GM12892 (cell line): Measurements from ENCODE around the gene MTOR.
"Not testable (repeated sequence)": the region's sequence is repeated elsewhere in the genome, so short reads cannot be mapped to it uniquely, and the experiment has no call there.

Experiments
- DNase-seq: peaks from one replicate; pipeline ENCODE4 v3.0.0; 2011; ENCODE audit not compliant: insufficient read length
- FAIRE-seq: peaks from 2 replicates; lab custom pipeline; 2011; peaks lifted over from hg19 to GRCh38; lab: Jason Lieb, UNC
- POLR2A ChIP-seq: IDR thresholded peaks from 2 replicates; pipeline ENCODE4 v1.6.1; 2011; ENCODE audit warnings: low read depth, low read length, control low read depth
- POLR2AphosphoS5 ChIP-seq: IDR thresholded peaks from 2 replicates; pipeline ENCODE4 v1.6.1; 2011; ENCODE audit warnings: low read depth, low read length, control low read depth
- TAF1 ChIP-seq: IDR thresholded peaks from 2 replicates; pipeline ENCODE4 v1.6.1; 2011; ENCODE audit warnings: low read depth, mild to moderate bottlenecking, control low read depth, low read length, borderline replicate concordance

MTOR gene

DNA sequence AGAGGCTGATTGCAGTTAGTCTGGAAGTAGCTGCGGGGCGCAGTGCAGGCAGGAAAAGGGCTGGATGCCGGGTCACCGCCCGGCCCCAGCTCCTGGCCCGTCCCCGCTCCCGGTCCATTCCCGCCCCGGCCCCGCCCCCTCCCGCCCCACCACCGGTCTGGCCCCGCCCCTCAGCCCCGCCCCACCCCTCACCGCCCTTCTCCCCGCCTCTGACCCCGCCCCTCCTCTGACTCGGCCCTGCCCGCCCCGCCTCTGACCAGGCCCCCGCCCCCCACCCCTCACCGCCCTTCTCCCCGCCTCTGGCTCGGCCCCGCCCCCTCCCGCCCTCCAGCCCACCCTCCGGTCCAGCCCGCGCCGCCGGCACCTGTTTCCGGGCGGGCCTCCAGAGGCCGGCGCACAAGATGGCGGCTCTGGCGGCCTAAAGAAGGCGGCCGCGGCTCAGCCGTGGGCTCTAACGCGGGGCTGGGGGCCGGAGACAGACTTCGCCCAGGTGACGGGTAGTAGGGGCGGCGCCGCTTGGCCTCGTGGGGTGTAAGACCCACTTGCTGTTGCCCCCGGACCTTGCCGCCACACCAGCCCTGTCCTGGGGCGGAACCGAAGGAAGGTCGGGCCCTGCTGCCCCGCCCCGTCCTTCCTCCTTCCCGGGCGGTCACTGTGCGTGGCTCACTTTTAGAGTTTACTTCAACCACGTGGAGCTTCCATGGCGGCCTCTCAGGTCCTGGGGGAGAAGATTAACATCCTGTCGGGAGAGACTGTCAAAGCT is 10.7 kb upstream of the MTOR start, which contains the start of gene UBIAD1:
Gene UBIAD1, plus strand, starts transcription at position 367 of the 763 bp plus-strand sequence. Its CDS starts 334 bp downstream, at position 701.
- FAIRE-seq (peak; percentile 82), DNase-seq (peak; percentile 85)
- TF ChIP-seq POLR2A = peak; percentile 85
- peak; percentile 92 for TF ChIP-seq TAF1
- peak; percentile 72; the same call in 1 of the 2 replicates for TF ChIP-seq POLR2AphosphoS5

DNA sequence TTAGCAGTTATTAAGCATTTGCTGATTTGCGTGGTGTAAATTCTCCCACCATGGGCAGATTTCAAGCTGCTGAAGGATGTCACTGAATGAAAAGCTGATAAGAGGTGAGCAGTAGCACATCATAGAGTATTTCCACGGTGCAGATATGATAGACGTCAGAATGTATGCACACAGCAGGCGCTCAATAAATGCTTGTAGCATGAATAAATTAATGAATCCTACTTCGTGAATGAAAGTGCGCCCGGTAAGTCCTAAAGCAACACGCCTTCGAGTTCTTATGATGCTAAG is 10.1 kb upstream of the MTOR start:
- no peak for TF ChIP-seq POLR2AphosphoS5
- TF ChIP-seq TAF1 = no peak
- TF ChIP-seq POLR2A = no peak
- FAIRE-seq (no peak), DNase-seq (no peak)

DNA sequence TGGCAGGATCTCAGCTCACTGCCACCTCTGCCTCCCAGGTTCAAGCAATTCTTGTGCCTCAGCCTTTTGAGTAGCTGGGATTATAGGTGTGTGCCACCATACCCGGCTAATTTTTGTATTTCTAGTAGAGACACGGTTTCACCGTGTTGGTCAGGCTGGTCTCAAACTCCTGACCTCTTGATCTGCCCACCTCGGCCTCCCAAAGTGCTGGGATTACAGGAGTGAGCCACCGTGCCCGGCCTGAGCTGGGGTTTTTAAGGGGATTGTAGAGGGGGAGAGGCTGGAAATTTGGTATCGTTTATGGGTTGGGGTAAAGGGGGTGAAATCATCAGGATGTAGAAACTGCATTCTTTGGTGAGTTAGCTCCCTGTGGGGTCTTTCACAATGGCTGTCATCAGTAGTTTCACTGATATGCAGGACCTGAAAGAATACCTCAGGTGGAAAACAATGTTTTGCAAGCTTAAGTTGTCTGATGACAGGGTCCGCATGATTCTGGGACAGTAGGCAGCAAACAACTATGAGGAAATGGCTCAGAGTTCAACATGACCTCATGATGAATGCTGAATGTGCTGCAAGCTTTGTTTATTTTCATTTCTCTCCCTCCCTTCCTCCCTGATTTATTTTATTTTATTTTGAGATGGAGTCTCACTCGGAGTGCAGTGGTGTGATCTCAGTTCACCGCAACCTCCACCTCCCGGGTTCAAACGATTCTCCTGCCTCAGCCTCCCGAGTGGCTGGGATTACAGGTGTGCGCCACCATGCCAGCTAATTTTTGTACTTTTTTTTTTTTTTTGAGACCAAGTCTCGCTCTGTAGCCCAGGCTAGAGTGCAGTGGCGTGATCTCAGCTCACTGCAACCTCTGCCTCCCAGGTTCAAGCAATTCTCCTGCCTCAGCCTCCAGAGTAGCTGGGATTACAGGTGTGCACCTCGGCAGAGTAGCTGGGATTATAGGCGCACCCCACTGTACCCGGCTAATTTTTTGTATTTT is 5.3 kb upstream of the MTOR start:
- not testable (repeated sequence) for FAIRE-seq, DNase-seq

DNA sequence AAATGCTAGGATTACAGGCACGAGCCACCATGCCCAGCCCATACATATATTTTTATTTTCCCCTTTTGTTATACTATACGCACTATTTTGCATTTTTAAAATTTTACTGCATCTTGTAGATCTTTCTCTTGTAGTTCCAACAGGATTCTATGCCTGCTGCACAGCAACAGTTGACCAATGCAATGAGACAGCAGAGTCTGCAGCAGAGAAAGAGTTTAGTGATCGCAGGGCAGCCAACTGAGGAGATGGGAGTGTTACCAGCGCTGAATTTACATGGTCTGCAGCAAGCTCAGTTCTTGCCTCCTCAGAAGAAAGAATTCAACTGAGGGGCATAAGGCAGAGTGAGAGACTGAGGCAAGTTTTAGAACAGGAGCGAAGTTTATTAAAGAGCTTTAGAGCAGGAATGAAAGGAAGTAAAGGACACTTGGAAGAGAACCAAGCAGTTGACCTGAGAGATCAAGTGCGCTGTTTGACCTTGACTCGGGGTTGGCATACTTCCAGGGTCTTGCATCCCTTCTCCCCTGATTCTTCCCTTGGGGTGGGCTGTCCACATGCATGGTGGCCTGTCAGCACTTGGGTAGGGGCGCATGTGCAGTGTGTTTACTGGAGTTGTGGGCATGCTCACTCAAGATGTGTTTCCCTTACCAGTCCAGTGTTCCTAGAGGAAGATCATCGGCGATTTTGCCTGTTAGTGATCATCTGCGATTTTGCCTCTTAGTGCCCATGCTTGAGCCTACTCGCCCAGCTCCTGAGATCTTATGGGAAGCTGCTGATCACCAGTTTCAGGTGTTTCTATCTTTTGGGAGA is 4.1 kb upstream of the MTOR start:
- FAIRE-seq (no peak), DNase-seq (no peak)
- TF ChIP-seq POLR2A = no peak
- TF ChIP-seq POLR2AphosphoS5 = no peak
- TF ChIP-seq TAF1 = no peak

DNA sequence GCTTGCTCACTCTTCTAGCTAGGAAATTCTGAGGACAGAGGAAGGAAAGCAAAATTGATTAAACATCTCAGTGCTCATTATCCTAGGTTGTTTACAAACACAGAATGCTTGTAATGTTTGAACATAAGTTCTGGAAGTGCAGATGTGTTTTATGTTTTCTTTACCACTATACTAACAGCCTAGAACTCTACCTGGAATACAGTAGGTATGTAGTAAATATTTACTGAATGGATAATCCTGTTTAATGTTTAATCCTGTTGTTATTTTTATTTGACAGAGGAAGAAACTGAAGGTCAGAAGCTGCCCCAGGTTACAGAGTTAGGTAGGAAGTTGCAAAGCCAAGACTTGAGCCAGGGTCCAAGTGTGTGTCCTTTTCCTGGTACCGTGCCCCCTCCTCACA is 6.1 kb downstream of the MTOR start:
- TF ChIP-seq TAF1 (no peak), POLR2A (no peak)
- FAIRE-seq = no peak
- no peak for DNase-seq

DNA sequence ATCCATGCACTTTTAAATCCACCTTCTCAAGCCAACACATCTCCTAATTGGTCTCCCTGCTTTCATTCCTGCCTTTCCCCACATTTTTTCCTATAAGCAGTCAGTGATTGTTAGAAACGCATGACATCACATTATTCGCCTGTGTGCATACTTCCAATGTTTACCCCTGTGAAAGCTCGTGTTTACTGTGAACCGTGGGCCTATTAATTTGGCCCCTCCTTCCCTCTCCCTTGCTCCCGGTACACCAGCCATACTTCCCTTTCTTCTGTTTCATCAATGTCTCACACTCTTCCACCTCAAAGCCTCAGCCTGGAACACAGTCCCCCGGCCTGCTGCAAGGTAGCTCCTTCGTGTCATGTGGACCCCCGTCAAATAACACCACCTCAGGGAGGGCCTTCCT is 9.1 kb downstream of the MTOR start:
- TF ChIP-seq TAF1 (no peak), POLR2A (no peak), POLR2AphosphoS5 (no peak)
- FAIRE-seq (no peak), DNase-seq (no peak)

DNA sequence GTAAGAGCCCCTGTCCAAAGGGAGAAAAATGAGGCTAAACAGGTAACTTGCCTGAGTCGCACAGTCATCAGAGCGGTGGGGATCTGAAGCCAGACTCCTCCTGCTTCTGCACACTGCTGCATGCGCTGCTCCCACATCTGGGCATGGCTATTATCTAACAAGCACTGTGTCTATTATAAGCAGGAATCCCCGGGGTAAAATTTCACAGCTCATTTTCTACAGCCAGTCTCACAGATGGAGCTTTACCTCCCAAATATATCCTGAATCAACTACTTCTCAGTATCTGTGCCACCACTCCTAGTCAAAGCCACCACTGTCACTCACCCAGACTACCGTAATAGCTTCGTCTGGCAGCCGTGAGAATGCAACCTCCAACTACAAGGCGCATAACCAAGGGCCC is 9.8 kb downstream of the MTOR start:
- DNase-seq = no peak
- no peak for TF ChIP-seq POLR2AphosphoS5
- no peak for FAIRE-seq

DNA sequence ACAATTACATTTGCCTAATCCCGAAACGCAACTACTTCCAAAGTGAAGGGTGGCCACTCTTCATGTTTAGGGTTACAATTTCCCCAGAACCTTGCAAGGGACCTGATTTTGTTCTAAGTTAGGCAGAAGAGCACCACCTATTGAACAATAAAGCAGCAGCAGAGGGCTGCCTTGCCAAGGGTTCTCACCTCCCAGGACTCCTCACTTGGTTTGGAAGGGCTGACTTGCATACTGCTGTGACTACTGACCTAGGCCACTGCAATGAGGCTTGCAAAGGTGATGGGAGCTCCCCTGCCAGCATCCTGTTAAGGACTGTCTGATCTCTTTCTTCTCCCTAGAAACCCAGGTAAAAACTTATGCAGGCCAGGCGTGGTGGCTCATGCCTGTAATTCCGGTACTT is 14.2 kb downstream of the MTOR start:
- FAIRE-seq = no peak
- TF ChIP-seq POLR2A (no peak), POLR2AphosphoS5 (no peak), TAF1 (no peak)
- DNase-seq = no peak

DNA sequence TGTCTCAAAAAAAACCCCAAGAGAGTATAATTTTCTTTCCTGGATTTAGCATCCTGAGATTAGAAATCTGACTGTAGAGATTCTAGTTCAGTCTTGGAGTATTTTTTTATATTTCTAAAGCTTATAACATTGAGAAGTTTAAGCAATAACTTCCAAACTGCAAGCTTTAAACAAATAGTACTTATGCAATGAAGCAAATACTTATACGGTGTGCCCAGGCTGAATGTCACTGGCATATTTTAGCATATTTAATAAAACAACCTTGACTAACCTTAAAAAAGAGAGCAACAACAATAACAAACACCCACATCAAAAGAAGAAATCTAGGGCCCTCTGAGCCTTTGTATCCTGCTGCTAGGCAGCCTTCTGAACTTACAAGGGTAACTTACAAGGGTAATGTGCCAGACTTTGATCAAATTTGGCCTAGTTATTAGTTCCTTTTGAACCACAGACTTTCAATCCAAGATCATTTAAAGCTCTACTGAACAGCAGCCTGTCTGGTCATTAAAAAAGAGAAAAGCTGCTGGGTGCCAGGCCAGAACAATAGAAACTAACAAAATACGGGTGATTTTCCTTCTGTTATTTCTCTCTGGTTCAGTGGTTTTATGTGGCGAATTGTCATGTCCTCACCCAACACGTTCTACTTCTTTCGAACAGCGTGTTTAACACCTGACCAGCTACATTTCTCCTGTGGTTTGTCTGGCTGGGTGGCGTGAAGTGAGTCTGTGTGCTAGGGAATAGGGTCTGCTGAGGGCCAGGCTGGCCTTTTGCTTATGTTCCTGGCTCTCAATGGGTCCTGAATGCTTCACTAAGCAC is 16.2 kb downstream of the MTOR start:
- FAIRE-seq (no peak), DNase-seq (no peak)

DNA sequence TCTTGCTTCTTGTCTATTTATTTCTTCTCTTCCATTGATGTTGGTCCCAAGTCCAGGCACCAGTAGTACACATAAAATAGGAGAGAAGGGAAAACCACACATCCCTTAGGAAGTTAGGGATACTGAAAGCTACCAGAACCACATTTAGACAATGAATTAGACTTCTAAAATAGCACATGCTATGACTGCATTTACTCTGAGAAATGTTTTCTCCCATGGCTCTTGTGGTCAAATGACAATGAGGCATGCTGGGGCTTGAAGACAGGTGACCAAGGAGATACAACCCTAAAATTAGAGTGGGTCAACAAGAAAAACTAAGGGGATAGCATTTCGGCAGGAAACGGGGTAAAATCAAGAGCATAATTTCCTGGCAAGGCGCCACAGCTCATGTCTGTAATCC is 17.1 kb downstream of the MTOR start:
- no peak for DNase-seq
- no peak for FAIRE-seq
- TF ChIP-seq TAF1 (no peak), POLR2A (no peak), POLR2AphosphoS5 (no peak)

More for the DNA sequence above, 16.2 kb downstream of the MTOR start:
- 0 out of 2 replicates have a peak, but pooled peaks have one; percentile 27 for TF ChIP-seq POLR2A
- TF ChIP-seq TAF1 = no peak

DNA sequence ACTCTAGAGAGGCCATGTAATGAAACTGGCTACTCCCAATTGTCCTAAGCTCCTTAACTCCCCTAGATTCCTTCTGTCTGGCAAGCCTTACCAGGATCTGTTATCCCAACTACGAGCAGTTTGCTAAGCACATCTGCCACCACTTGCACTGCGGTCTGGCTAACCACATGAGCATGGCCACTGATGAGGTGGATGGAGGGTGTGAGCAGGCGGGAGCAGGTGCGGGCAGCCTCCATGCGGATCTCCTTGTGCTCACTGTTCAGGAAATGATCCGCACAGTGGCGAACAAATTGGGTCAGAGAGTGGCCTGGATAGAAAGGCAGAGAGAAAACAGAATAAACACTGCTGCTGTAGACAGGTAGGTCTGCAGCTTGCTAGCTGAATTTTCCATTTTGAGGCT is 24.0 kb downstream of the MTOR start:
- TF ChIP-seq TAF1 = no peak
- DNase-seq (no peak), FAIRE-seq (no peak)

DNA sequence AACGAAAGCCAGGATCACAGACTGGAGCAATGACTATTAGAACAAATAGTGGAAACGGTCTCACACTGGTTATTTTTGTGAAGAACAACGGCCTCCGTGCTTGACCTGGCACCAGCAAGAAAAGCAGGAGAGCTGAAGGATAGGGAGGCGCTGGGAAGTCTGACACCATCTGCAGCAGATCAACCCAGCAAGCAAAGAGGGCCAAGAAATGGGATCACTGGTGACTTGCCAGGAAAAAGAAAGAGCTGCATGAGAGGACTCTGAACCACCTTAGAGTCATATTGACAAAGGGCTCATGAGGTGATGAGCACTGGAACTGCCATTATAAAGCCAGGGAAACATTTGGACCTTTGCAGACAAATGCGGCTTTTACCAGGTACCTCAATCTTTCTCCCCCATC is 25.0 kb downstream of the MTOR start:
- DNase-seq = no peak
- TF ChIP-seq TAF1 (no peak), POLR2A (no peak), POLR2AphosphoS5 (no peak)
- no peak for FAIRE-seq
